ENCODE results near the gene ATE1.
A peak's percentile ranks its signal among the peaks of the same experiment; 100 is the strongest.
"Not testable (repeated sequence)": the region's sequence is repeated elsewhere in the genome, so short reads cannot be mapped to it uniquely, and the experiment has no call there.

The ATE1 gene

GRCh38 chr10:121826773-121827172 is 101.1 kb downstream of the ATE1 start:
- not testable (repeated sequence) for DNase-seq

DNA sequence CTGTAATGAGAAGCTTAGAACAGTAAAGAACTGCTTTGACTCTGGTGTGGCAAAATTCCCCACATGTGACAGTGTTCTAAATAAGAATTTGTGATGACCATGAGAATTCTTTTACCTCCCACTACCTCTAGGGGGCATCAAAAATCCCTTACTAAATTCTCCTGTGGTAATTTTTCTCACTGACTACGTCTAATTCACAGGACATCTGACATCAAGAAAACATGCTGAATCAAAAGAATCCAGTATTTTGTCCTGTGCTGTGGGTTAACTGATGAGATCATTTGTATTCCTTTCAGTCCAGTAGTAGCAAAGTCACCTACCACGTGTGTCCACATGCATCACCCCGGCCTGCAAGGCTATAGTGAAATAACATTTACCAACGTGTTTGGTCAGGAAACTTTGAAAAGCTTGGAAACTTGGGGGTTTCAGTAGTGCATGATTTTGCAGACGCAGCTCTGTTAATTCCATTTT is 103.8 kb downstream of the ATE1 start:
- DNase-seq, result peak; percentile 73

DNA sequence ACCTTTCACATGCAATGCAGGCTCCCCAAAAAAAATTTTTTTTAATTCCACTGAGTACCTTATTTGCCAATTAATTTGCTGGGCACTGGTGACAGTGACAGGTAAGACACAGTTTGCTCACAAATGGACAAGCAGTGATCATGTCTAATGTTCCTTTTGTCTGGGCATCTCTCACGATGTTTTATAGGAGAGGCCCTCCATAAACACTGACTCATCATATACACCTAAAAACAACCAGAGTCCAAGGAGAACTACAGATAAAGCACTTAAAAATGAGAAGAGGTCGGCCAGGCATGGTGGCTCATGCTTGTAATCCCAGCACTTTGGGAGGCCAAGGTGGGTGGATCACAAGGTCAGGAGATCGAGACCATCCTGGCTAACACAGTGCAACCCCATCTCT is 105.1 kb downstream of the ATE1 start:
- DNase-seq, result no peak

GRCh38 chr10:121822180-121822579 is 105.7 kb downstream of the ATE1 start:
- no peak for DNase-seq

DNA sequence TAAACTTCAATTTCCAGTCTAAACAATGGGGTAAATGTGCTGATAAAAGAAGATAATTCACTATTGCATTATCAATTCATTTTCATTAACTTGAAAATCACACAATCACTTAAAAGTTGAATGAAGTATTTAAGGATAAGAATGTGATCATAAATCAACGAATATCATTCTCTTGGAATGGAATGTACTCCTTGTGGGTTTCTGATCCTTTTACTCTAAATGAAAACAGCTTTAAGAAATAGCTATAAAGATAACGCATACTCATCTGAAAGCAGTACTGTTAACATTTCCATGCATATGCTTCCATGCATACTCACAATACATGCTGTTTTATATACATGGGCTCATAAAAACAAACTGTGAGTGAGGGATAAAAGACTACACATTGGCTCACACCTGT is 108.8 kb downstream of the ATE1 start:
- no peak for DNase-seq

DNA sequence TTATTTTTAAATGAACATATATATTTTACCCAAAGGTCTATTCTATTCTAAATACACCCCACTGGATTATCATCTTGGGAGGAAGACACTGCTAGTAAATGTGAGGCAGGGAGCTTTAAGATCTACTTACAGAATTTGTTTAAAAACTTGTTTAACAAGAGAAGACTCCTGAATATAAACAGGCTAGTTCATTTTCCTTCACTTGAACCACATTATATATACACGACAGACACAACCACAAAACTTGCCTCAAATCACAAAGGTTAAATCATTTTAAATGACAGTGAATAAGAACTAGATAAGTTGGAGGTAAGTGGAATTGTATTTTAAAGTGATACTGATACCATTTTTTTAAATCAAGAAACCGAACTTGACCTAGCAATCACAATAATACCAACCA is 109.2 kb downstream of the ATE1 start:
- DNase-seq, result no peak

GRCh38 chr10:121816197-121816596 is 111.6 kb downstream of the ATE1 start:
- DNase-seq, result no peak

- DNase-seq, result no peak
These were observed 114.0 kb downstream of the ATE1 start for GRCh38 chr10:121813857-121814256.

DNA sequence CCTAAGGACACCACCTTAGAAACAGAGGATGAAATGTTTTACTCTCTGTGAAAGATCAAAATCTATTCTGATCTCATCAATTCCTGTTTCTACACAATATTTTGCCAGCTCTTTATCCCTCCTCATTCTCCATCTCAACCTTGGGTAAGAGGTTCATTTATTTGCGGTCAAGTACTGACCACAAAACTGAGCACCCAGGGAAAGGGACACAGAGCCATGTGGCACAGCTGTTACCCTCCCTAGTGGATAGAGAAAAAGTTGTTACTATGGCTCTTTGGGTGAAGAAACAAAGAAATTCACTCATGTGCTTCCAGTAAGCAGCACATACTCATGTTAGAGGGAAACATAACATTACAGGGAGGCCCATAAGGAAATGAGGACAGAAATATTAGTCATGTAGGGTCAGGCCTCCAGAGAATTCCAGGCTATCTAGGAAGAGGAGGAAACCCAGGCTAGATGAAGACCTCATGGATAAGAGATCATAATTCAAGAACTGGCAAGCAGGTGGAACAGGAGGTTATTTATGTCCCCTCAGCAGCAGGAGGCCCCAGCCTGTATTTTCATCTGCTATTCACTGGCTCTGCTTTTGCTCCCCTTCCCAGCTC is 114.5 kb downstream of the ATE1 start:
- DNase-seq, result peak; percentile 6

DNA sequence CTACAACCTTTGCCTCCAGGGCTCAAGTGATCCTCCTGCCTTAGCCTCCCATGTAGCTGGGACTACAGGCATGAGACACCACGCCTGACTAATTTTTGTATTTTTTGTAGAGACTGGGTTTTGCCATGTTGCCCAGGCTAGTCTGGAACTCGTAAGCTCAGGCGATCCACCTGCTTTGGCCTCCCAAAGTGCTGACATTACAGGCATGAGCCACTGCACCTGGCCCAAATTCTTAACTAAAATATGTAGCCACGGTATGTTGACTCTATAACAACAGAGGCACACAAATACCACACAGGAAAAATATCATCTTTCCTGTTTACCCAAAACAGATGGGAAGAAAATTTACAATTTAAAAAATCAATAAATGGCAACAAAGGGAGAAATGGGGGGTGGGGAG is 115.8 kb downstream of the ATE1 start:
- DNase-seq, result no peak

GRCh38 chr10:121811386-121811785 is 116.4 kb downstream of the ATE1 start:
- no peak for DNase-seq

DNA sequence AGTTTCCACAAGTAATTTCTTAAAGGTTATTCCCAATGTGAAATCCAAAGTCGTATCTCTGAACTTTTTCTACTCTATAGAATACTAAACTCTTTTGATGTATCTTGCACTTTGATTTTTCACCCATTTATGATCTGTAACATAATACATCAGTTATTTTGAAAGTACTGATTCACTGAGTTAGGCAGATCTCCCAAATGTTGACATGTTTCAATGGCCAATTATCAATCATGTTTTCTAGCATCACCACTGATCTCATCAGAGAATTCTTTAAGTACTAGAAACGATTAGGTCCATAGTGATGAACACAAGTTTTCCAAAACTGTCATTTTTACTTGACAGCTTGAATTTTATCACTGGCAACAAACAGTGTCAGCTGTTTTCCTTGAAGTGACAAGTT is 119.0 kb downstream of the ATE1 start:
- DNase-seq, result no peak

DNA sequence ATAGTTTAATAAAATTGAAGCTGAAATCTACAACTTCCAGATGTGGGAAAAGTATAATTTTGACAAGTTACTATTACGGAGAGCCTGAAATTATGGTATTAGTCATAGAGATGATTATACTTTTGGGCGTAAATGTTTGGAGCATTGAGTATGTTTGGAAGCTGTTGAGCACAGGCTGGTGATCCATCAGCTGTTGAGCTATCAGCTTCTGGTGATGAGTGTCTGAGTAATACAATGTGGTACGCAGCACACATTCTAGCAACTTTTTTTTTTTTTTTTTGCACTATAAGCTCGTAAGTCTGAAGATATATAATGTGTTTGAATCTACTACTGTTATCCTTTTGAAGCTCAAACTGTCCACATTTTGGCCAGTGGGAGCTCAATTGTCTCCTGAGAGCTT is 123.4 kb downstream of the ATE1 start:
- DNase-seq, result no peak

GRCh38 chr10:121803611-121804010 is 124.2 kb downstream of the ATE1 start:
- DNase-seq, result no peak

- DNase-seq, result no peak
These were observed 127.0 kb downstream of the ATE1 start for GRCh38 chr10:121800831-121801230.

GRCh38 chr10:121800146-121800545 is 127.7 kb downstream of the ATE1 start:
- no peak for DNase-seq

- DNase-seq, result no peak
These were observed 130.3 kb downstream of the ATE1 start for GRCh38 chr10:121797490-121797889.

GRCh38 chr10:121796342-121796741 is 131.5 kb downstream of the ATE1 start:
- DNase-seq, result no peak

- no peak for DNase-seq
These were observed 135.6 kb downstream of the ATE1 start for GRCh38 chr10:121792198-121792597.

GRCh38 chr10:121791761-121792160 is 136.1 kb downstream of the ATE1 start:
- DNase-seq, result no peak

DNA sequence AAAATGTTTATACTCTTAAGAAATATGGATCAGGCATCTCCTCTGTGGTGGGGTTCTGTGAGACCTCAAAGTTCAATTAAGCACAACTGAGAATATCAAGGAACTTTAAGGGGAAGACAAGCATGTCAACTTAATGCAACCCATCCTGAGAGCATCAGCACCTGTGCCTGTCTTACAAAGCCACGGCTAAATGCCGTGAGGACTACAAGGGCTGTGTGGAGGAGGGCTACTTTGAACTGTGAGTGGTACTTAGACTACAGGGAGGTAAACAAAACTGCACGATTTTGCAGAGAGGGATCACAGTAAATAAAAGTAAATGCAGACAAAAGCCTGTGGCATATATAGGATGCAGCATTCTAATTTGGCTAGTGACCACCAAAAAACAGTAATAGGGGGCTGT is 139.1 kb downstream of the ATE1 start:
- peak; percentile 89 for DNase-seq

GRCh38 chr10:121788115-121788514 is 139.7 kb downstream of the ATE1 start:
- no peak for DNase-seq

GRCh38 chr10:121787169-121787568 is 140.7 kb downstream of the ATE1 start:
- DNase-seq, result no peak

DNA sequence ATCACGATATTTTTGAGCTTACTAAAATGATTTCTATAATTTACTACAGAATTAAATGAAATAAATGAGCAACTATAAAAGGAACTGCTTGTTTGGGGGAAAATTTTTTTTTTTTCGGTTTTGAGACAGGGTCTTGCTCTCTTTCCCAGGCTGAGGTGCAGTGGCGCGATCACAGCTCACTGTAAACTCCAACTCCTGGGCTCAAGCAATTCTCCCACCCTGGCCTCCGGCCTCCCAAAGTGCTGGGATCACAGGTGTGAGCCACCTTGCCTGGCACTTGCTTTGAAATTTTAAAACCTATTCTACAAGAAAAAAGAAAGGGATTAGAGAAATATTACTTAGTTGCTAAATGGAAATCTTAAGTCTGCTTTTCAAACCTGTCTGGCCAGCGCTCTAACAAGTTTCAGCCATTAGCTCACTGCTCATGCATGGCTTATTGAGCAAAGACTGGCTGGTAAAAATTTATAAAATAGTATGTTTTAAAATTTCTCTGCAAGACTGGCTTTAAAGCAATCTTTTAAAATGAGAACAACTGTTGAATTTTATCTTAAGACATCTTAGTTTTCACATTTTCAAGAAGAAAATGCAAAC is 144.0 kb downstream of the ATE1 start:
- DNase-seq, result no peak

GRCh38 chr10:121781101-121781500 is 146.7 kb downstream of the ATE1 start:
- DNase-seq, result no peak

All from NCI-H510A treated with DMSO at 0.1 percent for 48 hours (cell line).